ENCODE data around the gene THAP7. TPM values are rescaled to one million over a fixed set of nuclear protein-coding genes. Genes with fewer than 3 reads are reported as not detected.

THAP7 gene
- total RNA-seq, 1 experiment from 2014 or later, result 27.7 TPM

DNA sequence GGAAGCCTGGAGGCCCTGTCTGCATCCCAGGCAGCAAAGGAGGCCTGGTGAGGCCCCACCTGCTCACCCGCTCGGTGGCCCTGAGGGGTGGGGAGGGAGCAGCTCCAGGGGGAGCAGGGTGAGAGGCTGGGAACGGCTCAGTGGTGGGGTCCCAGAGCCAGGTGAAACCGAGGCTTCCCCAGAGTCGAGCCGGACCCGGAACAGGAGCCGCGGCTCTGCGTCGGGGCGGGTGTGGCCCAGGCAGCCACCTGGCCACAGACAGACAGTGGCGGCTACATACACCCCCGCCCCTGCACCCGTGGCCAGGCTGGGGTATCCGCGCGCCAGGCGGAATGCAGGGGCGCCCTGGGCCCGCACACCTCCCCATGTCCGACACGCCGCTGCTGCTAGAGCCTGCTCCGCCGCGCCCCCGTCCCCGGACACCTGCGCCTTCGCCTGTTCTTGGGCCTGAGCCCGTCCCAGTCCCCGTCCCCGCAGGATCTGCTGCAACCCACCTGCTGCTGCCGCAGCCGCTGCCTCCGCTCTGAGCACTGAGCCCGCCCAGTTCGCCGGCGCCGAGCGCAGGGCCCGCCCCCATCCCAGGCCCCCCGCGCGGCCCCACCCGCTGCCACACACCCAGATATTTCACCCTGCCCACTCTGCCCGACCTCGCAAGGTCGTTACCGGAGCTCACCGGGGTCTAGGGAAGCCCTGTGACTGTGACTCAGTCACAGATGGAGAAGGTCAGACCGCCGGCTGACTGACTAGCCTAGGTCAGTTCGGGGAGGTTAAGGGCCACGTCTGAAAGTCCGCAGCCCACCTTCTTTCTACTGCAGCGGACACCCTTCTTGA lies 30.3 kb upstream of the THAP7 start, which contains the start of gene SLC7A4:
Gene SLC7A4 (minus strand): TSS at position 525 of the 831 bp plus-strand sequence. CDS start 749 bp downstream, outside the sequence.
- H3K9me3 ChIP-seq (ENCODE audit: control insufficient read depth in 1 of 2, insufficient read depth in 1 of 2, low read depth in 1 of 2, low read length in 2 of 2), result no peaks in the 10 kb centered on the region
- no peak for ATAC-seq
- no peak within 1 kb of the TSS for H2AFZ ChIP-seq (ENCODE audit: low read depth, low read length, poor library complexity, severe bottlenecking)
- no peaks in the 10 kb centered on the region for H3K27me3 ChIP-seq (ENCODE audit: insufficient read depth, low read length)
- H4K20me1 ChIP-seq (ENCODE audit: insufficient read depth), result no peaks in the 10 kb centered on the region
- H3K79me2 ChIP-seq (ENCODE audit: insufficient read depth, low read length), result no peaks in the 10 kb centered on the region
- ChIA-PET POLR2A (no interaction called here), RAD21 (ENCODE audit: low non-redundant PET in 1 of 2, low total read pairs in 2 of 2, uncharacterized antibody in 2 of 2, unreplicated experiment in 2 of 2) (no interaction called here), CTCF (no interaction called here)
- H3K36me3 ChIP-seq (ENCODE audit: control insufficient read depth in 1 of 2, insufficient read depth in 2 of 2, low read length in 2 of 2), result no peaks in the 10 kb centered on the region
- H3K4me3 ChIP-seq (replicated peaks in 1 of 2; ENCODE audit: low read depth in 1 of 2, low read length in 2 of 2), result no peak within 1 kb of the TSS
- TF ChIP-seq TCF7L2 (IDR thresholded peaks at IDR 0.05; ENCODE audit: borderline replicate concordance, extremely low read depth, insufficient read depth, insufficient read length), result no peak
- no peak for TF ChIP-seq EZH2 (IDR thresholded peaks at IDR 0.05)
- no peak for TF ChIP-seq ZNF274 (IDR thresholded peaks at IDR 0.05; ENCODE audit: low read depth, low read length)
- no peak for TF ChIP-seq RAD21 (IDR thresholded peaks at IDR 0.05; ENCODE audit: low read depth)
- no peaks in the 10 kb centered on the region for H3K4me1 ChIP-seq (ENCODE audit: control insufficient read depth in 1 of 2, insufficient read depth in 2 of 2, low read length in 2 of 2)
- H3K27ac ChIP-seq (ENCODE audit: low read depth, low read length), result no peak within 1 kb of the TSS
- BruUV-seq (replicated peaks), result no TSS peak
- H3K9me2 ChIP-seq (ENCODE audit: insufficient read depth), result no peaks in the 10 kb centered on the region
- intact Hi-C loops (cut with micrococcal nuclease), result no loop called here
- DNase-seq (ENCODE audit: low read depth, low spot score), result no peak
- no peak within 1 kb of the TSS for H3K4me2 ChIP-seq (ENCODE audit: low read length)
- no peak within 1 kb of the TSS for H3K9ac ChIP-seq (ENCODE audit: low read length)

- intact Hi-C loops (cut with micrococcal nuclease), result no loop called here
- no peaks in the 10 kb centered on the region for H3K36me3 ChIP-seq (ENCODE audit: control insufficient read depth in 1 of 2, insufficient read depth in 2 of 2, low read length in 2 of 2)
- CTCF ChIA-PET, result no interaction called here
- no peak for DNase-seq (ENCODE audit: low read depth, low spot score)
- H3K4me1 ChIP-seq (ENCODE audit: control insufficient read depth in 1 of 2, insufficient read depth in 2 of 2, low read length in 2 of 2), result no peaks in the 10 kb centered on the region
- no peak overlapping the region for H3K4me2 ChIP-seq (ENCODE audit: low read length)
- no peak overlapping the region for H3K4me3 ChIP-seq (replicated peaks in 1 of 2; ENCODE audit: low read depth in 1 of 2, low read length in 2 of 2)
- RAD21 ChIA-PET (ENCODE audit: low non-redundant PET in 1 of 2, low total read pairs in 2 of 2, uncharacterized antibody in 2 of 2, unreplicated experiment in 2 of 2), result no interaction called here
- H2AFZ ChIP-seq (ENCODE audit: low read depth, low read length, poor library complexity, severe bottlenecking), result no peak overlapping the region
- H3K27me3 ChIP-seq (ENCODE audit: insufficient read depth, low read length), result no peaks in the 10 kb centered on the region
- POLR2A ChIA-PET, result no interaction called here
- no peak overlapping the region for H3K27ac ChIP-seq (ENCODE audit: low read depth, low read length)
- no peaks in the 10 kb centered on the region for H3K9me3 ChIP-seq (ENCODE audit: control insufficient read depth in 1 of 2, insufficient read depth in 1 of 2, low read depth in 1 of 2, low read length in 2 of 2)
- no TSS peak for BruUV-seq (replicated peaks)
- no peak overlapping the region for H3K9ac ChIP-seq (ENCODE audit: low read length)
- no peaks in the 10 kb centered on the region for H3K79me2 ChIP-seq (ENCODE audit: insufficient read depth, low read length)
- no peaks in the 10 kb centered on the region for H4K20me1 ChIP-seq (ENCODE audit: insufficient read depth)
- H3K9me2 ChIP-seq (ENCODE audit: insufficient read depth), result no peaks in the 10 kb centered on the region
- no peak for ATAC-seq
- TF ChIP-seq MAX (IDR thresholded peaks at IDR 0.05), result no peak
- TF ChIP-seq SP1 (IDR thresholded peaks at IDR 0.05; ENCODE audit: low read depth), result no peak
- TF ChIP-seq EGR1 (IDR thresholded peaks at IDR 0.05; ENCODE audit: low read depth), result no peak
- TF ChIP-seq EZH2phosphoT487 (IDR thresholded peaks at IDR 0.05; ENCODE audit: borderline replicate concordance), result no peak
- TF ChIP-seq CBX3 (IDR thresholded peaks at IDR 0.05; ENCODE audit: low read depth), result no peak
- no peak for TF ChIP-seq CTCF (IDR thresholded peaks at IDR 0.05 in 2 of 3, conservative IDR thresholded peaks at IDR 0.05 in 1 of 3; ENCODE audit: borderline replicate concordance in 1 of 3, insufficient read depth in 1 of 3, low read depth in 2 of 3, low read length in 2 of 3)
- no peak for TF ChIP-seq ATF3 (IDR thresholded peaks at IDR 0.05)
- TF ChIP-seq, protein P1, sequence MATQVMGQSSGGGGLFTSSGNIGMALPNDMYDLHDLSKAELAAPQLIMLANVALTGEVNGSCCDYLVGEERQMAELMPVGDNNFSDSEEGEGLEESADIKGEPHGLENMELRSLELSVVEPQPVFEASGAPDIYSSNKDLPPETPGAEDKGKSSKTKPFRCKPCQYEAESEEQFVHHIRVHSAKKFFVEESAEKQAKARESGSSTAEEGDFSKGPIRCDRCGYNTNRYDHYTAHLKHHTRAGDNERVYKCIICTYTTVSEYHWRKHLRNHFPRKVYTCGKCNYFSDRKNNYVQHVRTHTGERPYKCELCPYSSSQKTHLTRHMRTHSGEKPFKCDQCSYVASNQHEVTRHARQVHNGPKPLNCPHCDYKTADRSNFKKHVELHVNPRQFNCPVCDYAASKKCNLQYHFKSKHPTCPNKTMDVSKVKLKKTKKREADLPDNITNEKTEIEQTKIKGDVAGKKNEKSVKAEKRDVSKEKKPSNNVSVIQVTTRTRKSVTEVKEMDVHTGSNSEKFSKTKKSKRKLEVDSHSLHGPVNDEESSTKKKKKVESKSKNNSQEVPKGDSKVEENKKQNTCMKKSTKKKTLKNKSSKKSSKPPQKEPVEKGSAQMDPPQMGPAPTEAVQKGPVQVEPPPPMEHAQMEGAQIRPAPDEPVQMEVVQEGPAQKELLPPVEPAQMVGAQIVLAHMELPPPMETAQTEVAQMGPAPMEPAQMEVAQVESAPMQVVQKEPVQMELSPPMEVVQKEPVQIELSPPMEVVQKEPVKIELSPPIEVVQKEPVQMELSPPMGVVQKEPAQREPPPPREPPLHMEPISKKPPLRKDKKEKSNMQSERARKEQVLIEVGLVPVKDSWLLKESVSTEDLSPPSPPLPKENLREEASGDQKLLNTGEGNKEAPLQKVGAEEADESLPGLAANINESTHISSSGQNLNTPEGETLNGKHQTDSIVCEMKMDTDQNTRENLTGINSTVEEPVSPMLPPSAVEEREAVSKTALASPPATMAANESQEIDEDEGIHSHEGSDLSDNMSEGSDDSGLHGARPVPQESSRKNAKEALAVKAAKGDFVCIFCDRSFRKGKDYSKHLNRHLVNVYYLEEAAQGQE (IDR thresholded peaks at IDR 0.05; ENCODE audit: low read depth), result no peak
- no peak for TF ChIP-seq JUND (IDR thresholded peaks at IDR 0.05)
- TF ChIP-seq ELF1 (IDR thresholded peaks at IDR 0.05; ENCODE audit: borderline replicate concordance, low read depth), result no peak
- no peak for TF ChIP-seq SIN3A (IDR thresholded peaks at IDR 0.05; ENCODE audit: low read depth)
Measured at GRCh38 chr22:21031545-21032036, 29.7 kb upstream of the THAP7 start.

Measured in HCT116 (cell line).